ENCODE measurements around the gene RHOBTB3. TPM values are rescaled to one million over a fixed set of nuclear protein-coding genes. Genes with fewer than 3 reads are reported as not detected.
A peak's percentile ranks its signal among the peaks of the same experiment; 100 is the strongest.
"Not testable (repeated sequence)": the region's sequence is repeated elsewhere in the genome, so short reads cannot be mapped to it uniquely, and the experiment has no call there.

Gene RHOBTB3
- total RNA-seq, 1 donor from 2014 or later, result 25.2 TPM

- no peak for DNase-seq (ENCODE audit: low read depth in 2 of 2)
Observed at GRCh38 chr5:95818181-95819147, 87.3 kb downstream of the RHOBTB3 start.

- DNase-seq (ENCODE audit: low read depth in 2 of 2), result no peak
Observed at GRCh38 chr5:95821110-95822021, 90.2 kb downstream of the RHOBTB3 start.

- peak; percentile 76 to 82 for DNase-seq (ENCODE audit: low read depth in 2 of 2)
Observed at GRCh38 chr5:95822043-95822541, 91.0 kb downstream of the RHOBTB3 start.

GRCh38 chr5:95822542-95823181 is 91.5 kb downstream of the RHOBTB3 start, which contains the start of gene GLRX:
Gene GLRX, minus strand, starts transcription at chr5:95822726. Its CDS starts 64 bp downstream, at chr5:95822662.
- DNase-seq (ENCODE audit: low read depth in 2 of 2), result peak; percentile 45 to 77

GRCh38 chr5:95823218-95823737 is 92.1 kb downstream of the RHOBTB3 start:
- DNase-seq (ENCODE audit: low read depth in 2 of 2), result no peak

GRCh38 chr5:95823738-95824609 is 92.8 kb downstream of the RHOBTB3 start:
- peak; percentile 76 to 92 for DNase-seq (ENCODE audit: low read depth in 2 of 2)

- DNase-seq (ENCODE audit: low read depth in 2 of 2), result no peak
Observed at GRCh38 chr5:95824747-95825146, 93.6 kb downstream of the RHOBTB3 start.

GRCh38 chr5:95825495-95825894 is 94.4 kb downstream of the RHOBTB3 start:
- DNase-seq (ENCODE audit: low read depth in 2 of 2), result no peak

- DNase-seq (ENCODE audit: low read depth in 2 of 2), result no peak
Observed at GRCh38 chr5:95826949-95827891, 96.1 kb downstream of the RHOBTB3 start.

GRCh38 chr5:95827892-95828246 is 96.7 kb downstream of the RHOBTB3 start:
- DNase-seq (ENCODE audit: low read depth in 2 of 2), result no peak

- DNase-seq (ENCODE audit: low read depth in 2 of 2), result no peak
Observed at GRCh38 chr5:95830226-95830625, 99.1 kb downstream of the RHOBTB3 start.

GRCh38 chr5:95832664-95833063 is 101.5 kb downstream of the RHOBTB3 start:
- no peak for DNase-seq (ENCODE audit: low read depth in 2 of 2)

GRCh38 chr5:95835682-95836385 is 104.7 kb downstream of the RHOBTB3 start:
- peak in 1 of 2 donors; percentile 45 for DNase-seq (ENCODE audit: low read depth in 2 of 2)

GRCh38 chr5:95836544-95836943 is 105.4 kb downstream of the RHOBTB3 start:
- DNase-seq (ENCODE audit: low read depth in 2 of 2), result peak; percentile 16 to 28

GRCh38 chr5:95836971-95837370 is 105.8 kb downstream of the RHOBTB3 start:
- DNase-seq (ENCODE audit: low read depth in 2 of 2), result not testable (repeated sequence)

- DNase-seq (ENCODE audit: low read depth in 2 of 2), result no peak
Observed at GRCh38 chr5:95837492-95837891, 106.4 kb downstream of the RHOBTB3 start.

GRCh38 chr5:95838001-95838520 is 106.9 kb downstream of the RHOBTB3 start:
- DNase-seq (ENCODE audit: low read depth in 2 of 2), result no peak

- DNase-seq (ENCODE audit: low read depth in 2 of 2), result no peak
Observed at GRCh38 chr5:95838556-95838955, 107.4 kb downstream of the RHOBTB3 start.
